Astrocyte (in vitro differentiated cells and primary cell): Measurements from ENCODE around the gene HDAC3. TPM values are rescaled to one million over a fixed set of nuclear protein-coding genes. Genes with fewer than 3 reads are reported as not detected.

Experiments used
- DNase-seq: peaks from one replicate; pipeline ENCODE4 v3.0.0-alpha.2; 2010; ENCODE audit warnings: low read depth
- FAIRE-seq: peaks from 2 replicates; lab custom pipeline; 2011; peaks lifted over from hg19 to GRCh38; lab: Jason Lieb, UNC
- H2AFZ ChIP-seq: 2 replicates; pipeline ENCODE4 v1.6.0; 2012; ENCODE audit warnings: low read depth, low read length, inconsistent platforms
- H3K27ac ChIP-seq: 2 replicates; pipeline ENCODE4 v1.5.1; 2011; ENCODE audit warnings: low read depth, low read length, inconsistent platforms
- H3K27me3 ChIP-seq: 2 replicates; pipeline ENCODE4 v1.6.0; 2011; ENCODE audit warnings: low read length, inconsistent platforms; ENCODE audit not compliant: insufficient read depth
- H3K36me3 ChIP-seq: 2 replicates; pipeline ENCODE4 v1.5.1; 2011; ENCODE audit warnings: low read length, inconsistent platforms; ENCODE audit not compliant: insufficient read depth
- H3K4me1 ChIP-seq: 2 replicates; pipeline ENCODE4 v1.5.1; 2011; ENCODE audit warnings: low read length, inconsistent platforms; ENCODE audit not compliant: insufficient read depth
- H3K4me2 ChIP-seq: 2 replicates; pipeline ENCODE4 v1.6.0; 2012; ENCODE audit warnings: low read length, inconsistent platforms
- H3K4me3 ChIP-seq: 2 replicates; pipeline ENCODE4 v1.5.1; 2011; ENCODE audit warnings: low read depth, mild to moderate bottlenecking, low read length, inconsistent platforms; ENCODE audit not compliant: insufficient read depth
- H3K79me2 ChIP-seq: 2 replicates; pipeline ENCODE4 v1.6.0; 2012; ENCODE audit warnings: mild to moderate bottlenecking, low read length, inconsistent platforms; ENCODE audit not compliant: insufficient read depth
- H3K9ac ChIP-seq: 2 replicates; pipeline ENCODE4 v1.6.0; 2012; ENCODE audit warnings: mild to moderate bottlenecking, low read length, inconsistent platforms
- H3K9me3 ChIP-seq: 2 replicates; pipeline ENCODE4 v1.5.1; 2012; ENCODE audit warnings: low read depth, mild to moderate bottlenecking, low read length, inconsistent platforms; ENCODE audit not compliant: insufficient read depth
- H4K20me1 ChIP-seq: 2 replicates; pipeline ENCODE4 v1.6.0; 2012; ENCODE audit warnings: low read length, inconsistent platforms; ENCODE audit not compliant: insufficient read depth
- H3K27ac Mint-ChIP-seq: one replicate; pipeline ENCODE4 v1.8.0; 2021; ENCODE audit warnings: mild to moderate bottlenecking, mixed read lengths; ENCODE audit not compliant: unreplicated experiment
- H3K27me3 Mint-ChIP-seq: one replicate; pipeline ENCODE4 v1.8.0; 2021; ENCODE audit warnings: low read depth, mixed read lengths; ENCODE audit not compliant: unreplicated experiment
- H3K36me3 Mint-ChIP-seq: one replicate; pipeline ENCODE4 v1.8.0; 2021; ENCODE audit warnings: low read depth, mixed read lengths; ENCODE audit not compliant: unreplicated experiment
- H3K4me1 Mint-ChIP-seq: one replicate; pipeline ENCODE4 v1.8.0; 2021; ENCODE audit warnings: low read depth, mixed read lengths; ENCODE audit not compliant: unreplicated experiment
- H3K4me3 Mint-ChIP-seq: one replicate; pipeline ENCODE4 v1.8.0; 2021; ENCODE audit warnings: mild to moderate bottlenecking, moderate library complexity, mixed read lengths; ENCODE audit not compliant: unreplicated experiment
- H3K9me3 Mint-ChIP-seq: one replicate; pipeline ENCODE4 v1.8.0; 2021; ENCODE audit warnings: mild to moderate bottlenecking, mixed read lengths; ENCODE audit not compliant: unreplicated experiment
- CTCF ChIP-seq: IDR thresholded peaks from 2 replicates; pipeline ENCODE4 v1.5.1; 2011; ENCODE audit warnings: low read depth, mild to moderate bottlenecking, inconsistent platforms, low read length, moderate library complexity; ENCODE audit not compliant: insufficient read depth
- EZH2 ChIP-seq: IDR thresholded peaks from 2 replicates; pipeline ENCODE4 v1.6.1; 2012; ENCODE audit warnings: mild to moderate bottlenecking, low read length, inconsistent platforms; ENCODE audit not compliant: insufficient read depth
- total RNA-seq: library from RNA; stranded (reverse); gene quantifications from 2 replicates; pipeline ENCODE4 v1.2.1, GENCODE V29; 2021

Gene HDAC3
- total RNA-seq, 1 donor from 2014 or later = 63.8 TPM

DNA sequence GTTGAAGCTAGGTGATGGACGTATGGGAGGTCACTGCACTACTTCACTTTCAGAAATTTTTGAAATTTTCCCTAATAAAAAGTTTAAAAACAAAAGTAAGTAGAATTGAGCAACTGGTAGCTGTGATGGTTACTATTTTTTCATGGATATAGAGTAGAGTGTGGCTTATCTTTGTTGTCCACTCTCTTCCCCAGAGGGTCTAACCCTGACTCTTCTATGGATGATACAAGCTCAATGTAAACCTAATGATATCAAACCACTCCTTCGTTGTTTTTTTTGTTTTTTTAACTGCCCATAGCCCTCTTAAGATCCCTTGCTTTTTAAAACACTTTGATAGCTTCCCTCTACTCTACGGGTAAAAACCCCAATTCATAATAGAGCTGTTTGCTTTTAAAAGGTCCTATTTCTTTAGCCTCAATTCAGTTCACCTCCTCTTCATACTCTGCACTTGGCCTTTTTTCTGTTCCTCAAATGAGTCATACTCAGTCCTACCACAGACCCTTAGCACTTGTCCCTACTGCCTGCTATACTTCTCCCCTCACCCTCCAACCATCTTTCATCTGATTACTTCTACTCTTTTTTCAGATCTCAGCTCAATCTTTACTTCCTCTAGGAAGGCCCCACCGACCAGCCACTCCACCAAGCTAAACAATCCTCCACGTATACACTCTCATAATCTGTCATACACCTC lies 2.6 kb downstream of the HDAC3 start:
- Histone ChIP-seq H3K4me3 (no peak overlapping the region), H3K27me3 (no peaks in the 10 kb centered on the region), H3K36me3 (peaks cover 5% of the 10 kb centered on the region), H3K9me3 (no peaks in the 10 kb centered on the region), H2AFZ (no peak overlapping the region), H3K4me2 (no peak overlapping the region), H3K27ac (no peak overlapping the region), H3K79me2 (peaks cover 63% of the 10 kb centered on the region), H3K9ac (no peak overlapping the region), H3K4me1 (peaks cover 20% of the 10 kb centered on the region), H4K20me1 (peaks cover 64% of the 10 kb centered on the region)
- no peak for TF ChIP-seq EZH2
- TF ChIP-seq CTCF = no peak
- DNase-seq (no peak), FAIRE-seq (no peak)
- Mint-ChIP-seq H3K9me3 (no peaks in the 10 kb centered on the region), H3K27ac (peak overlapping the region; percentile 13), H3K4me3 (peak overlapping the region; percentile 10), H3K4me1 (peaks cover 14% of the 10 kb centered on the region), H3K36me3 (peaks cover 12% of the 10 kb centered on the region), H3K27me3 (no peaks in the 10 kb centered on the region)

- Histone ChIP-seq H3K4me2 (no peak overlapping the region), H3K36me3 (peaks cover 11% of the 10 kb centered on the region), H4K20me1 (peaks cover 65% of the 10 kb centered on the region), H3K9ac (no peak overlapping the region), H2AFZ (no peak overlapping the region), H3K4me1 (peaks cover 18% of the 10 kb centered on the region), H3K27ac (no peak overlapping the region), H3K79me2 (peaks cover 63% of the 10 kb centered on the region), H3K27me3 (no peaks in the 10 kb centered on the region), H3K4me3 (no peak overlapping the region), H3K9me3 (no peaks in the 10 kb centered on the region)
- DNase-seq (no peak), FAIRE-seq (no peak)
- Mint-ChIP-seq H3K27me3 (no peaks in the 10 kb centered on the region), H3K27ac (no peak overlapping the region), H3K36me3 (peaks cover 17% of the 10 kb centered on the region), H3K4me3 (no peak overlapping the region), H3K4me1 (peaks cover 14% of the 10 kb centered on the region), H3K9me3 (no peaks in the 10 kb centered on the region)
- no peak for TF ChIP-seq EZH2
Observed at GRCh38 chr5:141632650-141633049, 4.0 kb downstream of the HDAC3 start.

DNA sequence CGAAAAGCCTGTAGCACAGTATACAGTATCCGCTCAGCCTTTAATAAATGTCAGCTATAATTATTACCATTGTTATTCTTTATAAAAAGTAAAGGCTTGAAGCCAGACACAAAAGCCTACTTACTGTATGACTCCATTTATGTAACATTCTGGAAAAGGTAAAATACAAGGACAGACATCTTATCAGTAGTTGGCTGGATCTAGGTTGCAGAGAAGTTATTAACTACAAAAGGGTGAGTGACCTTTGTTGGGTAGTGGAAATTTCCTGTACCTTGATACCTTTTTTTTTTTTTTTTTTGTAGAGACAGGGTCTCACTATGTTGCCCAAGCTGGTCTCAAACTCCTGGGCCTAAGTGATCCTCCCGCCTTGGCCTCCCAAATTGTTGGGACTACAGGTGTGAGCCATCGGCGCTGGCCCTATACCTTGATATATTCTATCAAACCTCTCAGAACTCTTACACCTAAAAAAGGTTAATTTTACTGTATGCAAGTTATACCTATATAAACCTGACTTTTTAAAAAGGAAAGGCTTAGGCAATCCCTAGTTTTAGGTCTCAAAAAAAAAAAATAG lies 6.0 kb downstream of the HDAC3 start:
- no peaks in the 10 kb centered on the region for H3K27me3 Mint-ChIP-seq
- H3K9me3 ChIP-seq = no peaks in the 10 kb centered on the region
- peaks cover 6% of the 10 kb centered on the region for H3K4me1 ChIP-seq
- no peak overlapping the region for H3K27ac ChIP-seq
- peaks cover 24% of the 10 kb centered on the region for H3K36me3 Mint-ChIP-seq
- H3K27me3 ChIP-seq = no peaks in the 10 kb centered on the region
- no peak overlapping the region for H3K9ac ChIP-seq
- H2AFZ ChIP-seq = no peak overlapping the region
- no peaks in the 10 kb centered on the region for H3K9me3 Mint-ChIP-seq
- no peak overlapping the region for H3K27ac Mint-ChIP-seq
- no peak for FAIRE-seq
- H3K4me3 Mint-ChIP-seq = no peak overlapping the region
- DNase-seq = no peak
- TF ChIP-seq EZH2 = no peak
- TF ChIP-seq CTCF = no peak
- peaks cover 15% of the 10 kb centered on the region for H3K4me1 Mint-ChIP-seq
- peaks cover 59% of the 10 kb centered on the region for H4K20me1 ChIP-seq
- no peak overlapping the region for H3K4me3 ChIP-seq
- no peak overlapping the region for H3K4me2 ChIP-seq
- peaks cover 17% of the 10 kb centered on the region for H3K36me3 ChIP-seq
- peaks cover 53% of the 10 kb centered on the region for H3K79me2 ChIP-seq
